Heart left ventricle (tissue), 16 donors: ENCODE data around the gene VPS45. TPM values are rescaled to one million over a fixed set of nuclear protein-coding genes. Genes with fewer than 3 reads are reported as not detected.

Experiments
- ATAC-seq, 4 donors: fragments of 200-7000 bp; cut with Tn5 transposase; one replicate each; pipeline ENCODE4 v1.9.1; 2020 to 2022; ENCODE audit warnings: moderate library complexity in 4 of 4, mild to moderate bottlenecking in 3 of 4, moderate number of reproducible peaks in 1 of 4
- DNase-seq, 5 donors: peaks; one replicate each; pipeline ENCODE4 v3.0.0-alpha.2; 2020
- H3K27ac ChIP-seq, 12 donors: fragments of 200-600 bp; sonication (generic) in 4 of 12; one replicate each; pipeline versions ENCODE4 v1.5.0 to v1.8.0; 2016 to 2022; ENCODE audit warnings: mild to moderate bottlenecking in 2 of 12
- H3K27me3 ChIP-seq, 9 donors: fragments of 200-600 bp; sonication (generic) in 2 of 9; one replicate each; pipeline versions ENCODE4 v1.5.1 to v1.8.0; 2016 to 2022; ENCODE audit warnings: mild to moderate bottlenecking in 3 of 9
- H3K36me3 ChIP-seq, 9 donors: fragments of 200-600 bp; sonication (generic) in 2 of 9; one replicate each; pipeline versions ENCODE4 v1.5.0 to v1.8.0; 2018 to 2022; ENCODE audit warnings: mild to moderate bottlenecking in 2 of 9
- H3K4me1 ChIP-seq, 12 donors: fragments of 200-600 bp; sonication (generic) in 4 of 12; one replicate each; pipeline versions ENCODE4 v1.5.0 to v1.8.0; 2016 to 2022; ENCODE audit warnings: mild to moderate bottlenecking in 3 of 12
- H3K4me3 ChIP-seq, 12 donors: fragments of 200-600 bp; sonication (generic) in 4 of 12; one replicate each; pipeline versions ENCODE4 v1.5.0 to v1.8.0; 2017 to 2022; ENCODE audit warnings: mild to moderate bottlenecking in 9 of 12, moderate library complexity in 4 of 12
- H3K9me3 ChIP-seq, 12 donors: fragments of 200-600 bp; sonication (generic) in 4 of 12; one replicate each; pipeline versions ENCODE4 v1.5.0 to v1.8.0; 2016 to 2022; ENCODE audit warnings: mild to moderate bottlenecking in 1 of 12
- CTCF ChIP-seq, 12 donors: fragments of 200-600 bp; sonication (generic) in 4 of 12; IDR thresholded peaks; one replicate each; pipeline versions ENCODE4 v1.5.0 to v1.8.0; 2018 to 2022; ENCODE audit warnings: antibody characterized with exemption in 12 of 12, mild to moderate bottlenecking in 5 of 12
- POLR2A ChIP-seq, 2 donors: fragments of 450-650 bp; IDR thresholded peaks; one replicate each; pipeline ENCODE4 v1.6.1; 2017; ENCODE audit warnings: antibody characterized with exemption in 2 of 2, mild to moderate bottlenecking in 2 of 2, moderate library complexity in 2 of 2
- WGBS, 4 donors: extraction: QIAGEN DNeasy Blood & Tissue Kit in 2 of 4; methylation state at CpG; one replicate each; pipeline versions ENCODE4 v1.1.5 to v1.1.7; 2013 to 2018; 5-methylcytosine and 5-hydroxymethylcytosine counted together
- intact Hi-C, 10 donors: fragments of 100-400 bp; cut with DNase I; formaldehyde crosslinking; loops; one replicate each; pipeline versions ENCODE4 v1.11.1 to v1.14.2; 2022
- polyA plus RNA-seq, 2 donors: library from polyadenylated mRNA; stranded (reverse); fragments of 200-250 nt; gene quantifications; one replicate each; pipeline ENCODE4 v1.2.3, GENCODE V29; 2013
- total RNA-seq, 9 donors: library from RNA; depleted of rRNA in 2 of 9; stranded (reverse); fragments of >200 nt in 2 of 9; fragmentation: NEBNext Ultra II Directional in 3 of 9; extraction: Animal tissue kit (Norgen Biotek cat#: 25700) in 3 of 9; gene quantifications; one replicate each; pipeline versions ENCODE4 v1.1.0 to v1.2.4, GENCODE V29; 2016 to 2023
- donor health status: ischemic (EF 13 %, LVEDD 7.1; RV severe dilation, severe dysfunction).
- donor health status: healthy with polysubstance abuse.
- donor health status: DM: no; HTN: yes; CAD: no.
- donor health status: DM: no; HTN: no; CAD: no.
- donor health status: ischemic (EF 25% LVEDD 6.9; RV normal size, moderate dysfunction).
- donor health status: ischemic (EF 25% LVEDD 5.7; RV mildly dilated, moderate dysfunction).
- donor health status: healthy.
- donor health status: DM: yes; HTN: yes; CAD: no.
- donor health status: ischemic (EF 35%, LVEDD 5.7; RV mildly dilated, moderate dysfunction).
- donor health status: nonischemic (EF 11% LVEDD 7.7; RV severe dilation, severe dysfunction).
- donor health status: DM: yes; HTN: yes; CAD: no.
- donor health status: PGD.
- donor health status: ischemic (EF 29% LVEDD 5.4; RV normal size, mild dysfunction).
- donor health status: nonischemic (EF 23%, LVEDD 6.1; RV moderate dilation, normal function).

The VPS45 gene
- total and polyA plus RNA-seq, 11 donors: 30.4 to 67.7 (median 49.2) TPM

DNA sequence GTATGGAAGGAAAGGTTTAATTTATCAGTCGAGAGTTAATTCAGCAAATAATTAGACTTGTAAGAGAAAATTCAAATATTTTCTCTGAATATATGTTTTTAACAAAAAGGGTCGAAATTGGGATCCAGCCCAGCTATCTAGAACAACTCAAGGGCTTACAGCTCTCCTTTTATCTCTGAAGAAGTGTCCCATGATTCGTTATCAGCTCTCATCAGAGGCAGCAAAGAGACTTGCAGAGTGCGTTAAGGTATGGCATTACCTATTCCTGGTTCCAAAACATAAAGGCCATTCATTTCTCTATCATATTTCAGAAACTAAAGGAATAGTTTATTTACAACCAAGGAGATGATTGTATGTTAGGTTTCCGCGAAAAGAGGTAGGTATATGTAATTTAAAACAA is 9.4 kb downstream of the VPS45 start:
- no peak for DNase-seq
- no peak overlapping the region for H3K4me3 ChIP-seq
- no peaks in the 10 kb centered on the region for H3K27me3 ChIP-seq
- TF ChIP-seq CTCF (IDR thresholded peaks at IDR 0.05): no peak
- peaks cover 0 to 99% (median 83%) of the 10 kb centered on the region in 9 donors for H3K36me3 ChIP-seq
- H3K4me1 ChIP-seq: peaks cover 0 to 13% (median 5%) of the 10 kb centered on the region in 12 donors
- H3K9me3 ChIP-seq: no peaks in the 10 kb centered on the region
- intact Hi-C loops: loop anchor here in 1 of 10 donors (5.0 kb wide), 1 partner anchor 80 kb away; no protein-coding TSS in a partner anchor
- WGBS, 4 donors: 76 to 82% (median 82%) methylated on average over 6 of the region's 6 CpGs
- H3K27ac ChIP-seq: no peak overlapping the region
- ATAC-seq: no peak

- no peaks in the 10 kb centered on the region for H3K27me3 ChIP-seq
- DNase-seq: no peak
- H3K4me1 ChIP-seq: peaks cover 0 to 13% (median 5%) of the 10 kb centered on the region in 12 donors
- peak overlapping the region; percentile 2 to 80 (median 59) for H3K27ac ChIP-seq
- no peaks in the 10 kb centered on the region for H3K9me3 ChIP-seq
- TF ChIP-seq CTCF (IDR thresholded peaks at IDR 0.05) (no peak), POLR2A (IDR thresholded peaks at IDR 0.05) (no peak)
- intact Hi-C loops: no loop called here
- no peak overlapping the region for H3K4me3 ChIP-seq
- H3K36me3 ChIP-seq: peaks cover 3 to 99% (median 94%) of the 10 kb centered on the region in 9 donors
- ATAC-seq: peak; percentile 79 to 87 (median 82)
Observed at GRCh38 chr1:150080784-150081183, 13.2 kb downstream of the VPS45 start.

DNA sequence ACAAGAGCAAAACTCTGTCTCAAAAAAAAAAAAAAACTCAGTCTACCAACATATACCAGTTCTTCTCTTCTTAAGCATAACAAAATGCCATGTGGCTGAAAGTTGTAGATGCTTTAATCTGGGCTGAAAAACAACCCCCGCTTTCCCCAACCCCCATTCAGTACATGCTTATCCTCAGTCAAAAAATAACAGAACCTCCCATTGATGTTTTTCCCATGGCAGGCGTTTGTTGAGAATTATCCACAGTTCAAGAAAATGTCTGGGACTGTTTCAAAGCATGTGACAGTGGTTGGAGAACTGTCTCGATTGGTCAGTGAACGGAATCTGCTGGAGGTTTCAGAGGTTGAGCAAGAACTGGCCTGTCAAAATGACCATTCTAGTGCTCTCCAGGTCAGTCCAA is 14.9 kb downstream of the VPS45 start:
- Histone ChIP-seq H3K36me3 (peaks cover 3 to 99% (median 87%) of the 10 kb centered on the region in 9 donors), H3K4me3 (no peak overlapping the region), H3K4me1 (peaks cover 0 to 13% (median 5%) of the 10 kb centered on the region in 12 donors), H3K9me3 (no peaks in the 10 kb centered on the region), H3K27me3 (no peaks in the 10 kb centered on the region), H3K27ac (peak overlapping the region in 1 of 12 donors; percentile 63)
- DNase-seq (no peak), ATAC-seq (no peak)
- intact Hi-C loops: no loop called here
- 79 to 93% (median 90%) methylated on average over 4 of the region's 4 CpGs for WGBS, 4 donors
- TF ChIP-seq POLR2A (IDR thresholded peaks at IDR 0.05) (no peak), CTCF (IDR thresholded peaks at IDR 0.05) (no peak)

DNA sequence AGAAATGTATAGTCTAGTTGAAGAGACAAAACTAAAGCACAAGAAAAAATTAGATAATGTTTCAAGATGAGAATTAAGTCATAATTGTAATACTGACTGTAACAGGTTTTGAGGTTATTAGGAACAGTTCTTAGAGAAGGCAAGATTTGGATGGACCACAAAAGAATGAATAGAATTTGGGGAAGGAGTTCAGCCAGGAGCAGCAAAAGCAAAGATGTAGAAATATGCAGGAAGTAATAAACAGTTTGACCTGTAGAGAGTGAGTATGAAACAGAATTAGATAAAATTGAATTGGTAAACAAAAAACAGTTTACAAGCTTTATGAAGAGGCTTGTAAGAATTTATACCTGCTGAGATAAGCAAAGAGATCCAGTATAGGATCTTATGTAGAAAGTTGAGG is 16.3 kb downstream of the VPS45 start:
- Histone ChIP-seq H3K4me3 (no peak overlapping the region), H3K4me1 (peaks cover 0 to 13% (median 5%) of the 10 kb centered on the region in 12 donors), H3K36me3 (peaks cover 3 to 99% (median 73%) of the 10 kb centered on the region in 9 donors), H3K27me3 (no peaks in the 10 kb centered on the region), H3K9me3 (no peaks in the 10 kb centered on the region), H3K27ac (peak overlapping the region in 1 of 12 donors; percentile 0)
- intact Hi-C loops: no loop called here
- DNase-seq: no peak
- TF ChIP-seq POLR2A (IDR thresholded peaks at IDR 0.05) (no peak), CTCF (IDR thresholded peaks at IDR 0.05) (no peak)
- no peak for ATAC-seq
